Chondrocyte (in vitro differentiated cells): ENCODE measurements around the gene ATP1A3. TPM values are rescaled to one million over a fixed set of nuclear protein-coding genes. Genes with fewer than 3 reads are reported as not detected.

Experiments used
- DNase-seq: peaks from one replicate; pipeline ENCODE4 v3.0.0; 2021; ENCODE audit warnings: mixed read lengths, low spot score
- H3K27ac Mint-ChIP-seq: one replicate; pipeline ENCODE4 v1.8.0; 2021; ENCODE audit warnings: mild to moderate bottlenecking, moderate library complexity, mixed read lengths; ENCODE audit not compliant: unreplicated experiment
- H3K27me3 Mint-ChIP-seq: 2 replicates; pipeline ENCODE4 v1.8.0; 2021; ENCODE audit warnings: low read depth, mixed read lengths
- H3K36me3 Mint-ChIP-seq: 2 replicates; pipeline ENCODE4 v1.8.0; 2021; ENCODE audit warnings: low read depth, mixed read lengths
- H3K4me1 Mint-ChIP-seq: 2 replicates; pipeline ENCODE4 v1.8.0; 2021; ENCODE audit warnings: low read depth, mild to moderate bottlenecking, mixed read lengths
- H3K4me3 Mint-ChIP-seq: one replicate; pipeline ENCODE4 v1.8.0; 2021; ENCODE audit warnings: mild to moderate bottlenecking, moderate library complexity, mixed read lengths; ENCODE audit not compliant: unreplicated experiment
- H3K9me3 Mint-ChIP-seq: 2 replicates; pipeline ENCODE4 v1.8.0; 2021; ENCODE audit warnings: low read depth, mixed read lengths
- CTCF ChIP-seq: fragments of 200-600 bp; sonication (generic); IDR thresholded peaks from 2 replicates; pipeline ENCODE4 v1.5.0; 2021; ENCODE audit warnings: antibody characterized with exemption, mild to moderate bottlenecking, moderate library complexity
- total RNA-seq: library from RNA; stranded (reverse); gene quantifications from 3 replicates; pipeline ENCODE4 v1.2.1, GENCODE V29; 2021

The ATP1A3 gene
- total RNA-seq, 1 donor from 2014 or later: 0.85 TPM

GRCh38 chr19:41998246-41999020 lies 4.4 kb upstream of the ATP1A3 start:
- TF ChIP-seq CTCF: peak; percentile 80
- no peaks in the 10 kb centered on the region for H3K36me3 Mint-ChIP-seq
- no peaks in the 10 kb centered on the region for H3K9me3 Mint-ChIP-seq
- DNase-seq: no peak
- peaks cover 10% of the 10 kb centered on the region for H3K4me1 Mint-ChIP-seq
- H3K27ac Mint-ChIP-seq: no peak overlapping the region
- H3K27me3 Mint-ChIP-seq: peaks cover 69% of the 10 kb centered on the region
- no peak overlapping the region for H3K4me3 Mint-ChIP-seq

DNA sequence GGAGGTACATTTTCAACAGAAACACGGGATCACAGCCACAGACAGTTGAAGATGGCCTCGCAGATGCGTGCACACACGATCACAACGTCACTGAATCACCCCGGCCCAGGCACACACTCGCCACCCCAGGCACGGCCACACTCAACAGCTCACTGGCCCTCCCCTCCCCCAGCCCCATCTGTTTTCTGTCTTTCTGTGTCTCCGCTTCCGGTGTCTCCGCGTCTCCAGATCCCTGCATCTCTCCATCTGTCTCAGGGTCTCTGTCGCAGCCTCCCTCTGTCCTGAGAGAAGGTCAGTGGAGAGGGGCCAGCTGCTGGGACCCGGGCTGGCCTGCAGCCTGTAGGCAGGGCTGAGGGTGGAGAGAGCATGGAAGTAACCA lies 3.8 kb upstream of the ATP1A3 start:
- no peak overlapping the region for H3K27ac Mint-ChIP-seq
- H3K36me3 Mint-ChIP-seq: no peaks in the 10 kb centered on the region
- H3K4me1 Mint-ChIP-seq: peaks cover 12% of the 10 kb centered on the region
- DNase-seq: no peak
- no peak overlapping the region for H3K4me3 Mint-ChIP-seq
- peaks cover 70% of the 10 kb centered on the region for H3K27me3 Mint-ChIP-seq
- H3K9me3 Mint-ChIP-seq: no peaks in the 10 kb centered on the region
- no peak for TF ChIP-seq CTCF

GRCh38 chr19:41997121-41997850 lies 3.3 kb upstream of the ATP1A3 start:
- Mint-ChIP-seq H3K4me3 (peak overlapping the region; percentile 20), H3K9me3 (no peaks in the 10 kb centered on the region), H3K36me3 (no peaks in the 10 kb centered on the region), H3K27ac (no peak overlapping the region), H3K27me3 (peaks cover 72% of the 10 kb centered on the region), H3K4me1 (peaks cover 12% of the 10 kb centered on the region)
- no peak for TF ChIP-seq CTCF
- DNase-seq: no peak

- Mint-ChIP-seq H3K36me3 (no peaks in the 10 kb centered on the region), H3K9me3 (no peaks in the 10 kb centered on the region), H3K4me1 (peaks cover 12% of the 10 kb centered on the region), H3K27ac (no peak overlapping the region), H3K27me3 (peaks cover 64% of the 10 kb centered on the region), H3K4me3 (no peak overlapping the region)
- no peak for DNase-seq
- TF ChIP-seq CTCF: no peak
Measured at GRCh38 chr19:41995959-41996797, 2.1 kb upstream of the ATP1A3 start.
